Common myeloid progenitor, CD34-positive (primary cell): Measurements from ENCODE around the gene SRC.

ENCODE experiments used
- CTCF ChIA-PET: fragments of 350-600 bp; sonication (Branson Sonifier 250); formaldehyde crosslinking; loops from one replicate; lab custom pipeline; 2021; ENCODE audit warnings: antibody characterized with exemption; lab: Charles Lee
- POLR2A ChIA-PET: fragments of 350-600 bp; sonication (Branson Sonifier 250); formaldehyde crosslinking; loops from one replicate; lab custom pipeline; 2021; ENCODE audit warnings: antibody characterized with exemption; lab: Charles Lee
- DNase-seq, 3 donors: peaks; one replicate each; pipeline versions ENCODE4 v3.0.0 to v3.0.0-alpha.2; 2013
- H3K27ac ChIP-seq, 2 experiments: 1 replicate in 1 of 2; 2 replicates in 1 of 2; pipeline ENCODE4 v1.7.0; 2013; ENCODE audit warnings: inconsistent platforms in 2 of 2, low read length in 2 of 2, mild to moderate bottlenecking in 2 of 2, low read depth in 1 of 2, moderate library complexity in 1 of 2; ENCODE audit not compliant: severe bottlenecking in 2 of 2, insufficient read depth in 1 of 2, poor library complexity in 1 of 2
- H3K27me3 ChIP-seq, 5 experiments: replicated peaks in 2 of 5; 1 replicate in 3 of 5; 2 replicates in 2 of 5; pipeline versions ENCODE4 v1.6.1 to v1.7.0; 2013; ENCODE audit warnings: low read length in 4 of 5, mild to moderate bottlenecking in 2 of 5, moderate library complexity in 2 of 5, inconsistent platforms in 1 of 5; ENCODE audit not compliant: insufficient read depth in 5 of 5, control insufficient read depth in 4 of 5
- H3K36me3 ChIP-seq, 4 experiments: 1 replicate in 2 of 4; 2 replicates in 2 of 4; pipeline versions ENCODE4 v1.6.1 to v1.7.0; 2013; ENCODE audit warnings: low read length in 3 of 4, control low read depth in 1 of 4, mild to moderate bottlenecking in 1 of 4; ENCODE audit not compliant: control insufficient read depth in 4 of 4, insufficient read depth in 4 of 4
- H3K4me1 ChIP-seq, 4 experiments: 1 replicate in 3 of 4; 2 replicates in 1 of 4; pipeline versions ENCODE4 v1.6.1 to v1.7.1; 2013; ENCODE audit warnings: low read length in 3 of 4, mild to moderate bottlenecking in 3 of 4, control low read depth in 1 of 4, inconsistent platforms in 1 of 4, moderate library complexity in 1 of 4; ENCODE audit not compliant: control insufficient read depth in 4 of 4, insufficient read depth in 4 of 4; ENCODE audit errors: control extremely low read depth in 1 of 4
- H3K4me3 ChIP-seq, 7 experiments: 1 replicate in 4 of 7; 2 replicates in 3 of 7; pipeline versions ENCODE4 v1.5.1 to v1.7.0; 2013; ENCODE audit warnings: mild to moderate bottlenecking in 7 of 7, low read length in 6 of 7, moderate library complexity in 6 of 7, inconsistent platforms in 2 of 7, low read depth in 2 of 7, control low read depth in 1 of 7; ENCODE audit not compliant: insufficient read depth in 4 of 7, control insufficient read depth in 1 of 7; ENCODE audit errors: extremely low read depth in 1 of 7
- H3K9me3 ChIP-seq, 5 experiments: 1 replicate in 4 of 5; 2 replicates in 1 of 5; pipeline versions ENCODE4 v1.6.1 to v1.7.1; 2013; ENCODE audit warnings: low read length in 4 of 5, mild to moderate bottlenecking in 2 of 5, inconsistent platforms in 1 of 5, low read depth in 1 of 5, moderate library complexity in 1 of 5; ENCODE audit not compliant: control insufficient read depth in 4 of 5, insufficient read depth in 2 of 5; ENCODE audit errors: control extremely low read depth in 1 of 5
- WGBS: methylation state at CpG from one replicate; pipeline ENCODE4 v1.1.5; 2013; ENCODE audit not compliant: insufficient coverage; 5-methylcytosine and 5-hydroxymethylcytosine counted together

The SRC gene

GRCh38 chr20:37380864-37381579 lies 35.1 kb downstream of the SRC start:
- Histone ChIP-seq H3K4me3 (no peak overlapping the region), H3K4me1 (peaks cover 0 to 58% (median 48%) of the 10 kb centered on the region in 4 experiments), H3K9me3 (no peaks in the 10 kb centered on the region), H3K27me3 (no peaks in the 10 kb centered on the region), H3K36me3 (peaks cover 0 to 4% (median 2%) of the 10 kb centered on the region in 4 experiments), H3K27ac (no peak overlapping the region)
- POLR2A ChIA-PET: interaction anchor here (0.5 to 0.9 kb wide), 2 partner anchors 110 to 116 kb away, joined by 3 read pairs; no protein-coding TSS in a partner anchor
- CTCF ChIA-PET: interaction anchor here (1.2 to 1.4 kb wide), 3 partner anchors 16 to 152 kb away, joined by 3 to 4 read pairs (median 3); no protein-coding TSS in a partner anchor
- no peak for DNase-seq
- 88% methylated on average over 14 of the region's 16 CpGs for WGBS

- WGBS: 86% methylated on average over 8 of the region's 11 CpGs
- no peak overlapping the region for H3K4me3 ChIP-seq
- POLR2A ChIA-PET: interaction anchor here (0.9 kb wide), 1 partner anchor 111 kb away, joined by 3 read pairs; no protein-coding TSS in a partner anchor
- peaks cover 0 to 6% (median 3%) of the 10 kb centered on the region in 4 experiments for H3K36me3 ChIP-seq
- no peak for DNase-seq
- no peaks in the 10 kb centered on the region for H3K27me3 ChIP-seq
- H3K4me1 ChIP-seq: peaks cover 0 to 55% (median 46%) of the 10 kb centered on the region in 4 experiments
- CTCF ChIA-PET: interaction anchor here (1.0 to 1.6 kb wide), 3 partner anchors 17 to 101 kb away, joined by 3 to 5 read pairs (median 4); no protein-coding TSS in a partner anchor
- H3K27ac ChIP-seq: no peak overlapping the region
- no peaks in the 10 kb centered on the region for H3K9me3 ChIP-seq
Measured at GRCh38 chr20:37381621-37382471, 35.9 kb downstream of the SRC start.

DNA sequence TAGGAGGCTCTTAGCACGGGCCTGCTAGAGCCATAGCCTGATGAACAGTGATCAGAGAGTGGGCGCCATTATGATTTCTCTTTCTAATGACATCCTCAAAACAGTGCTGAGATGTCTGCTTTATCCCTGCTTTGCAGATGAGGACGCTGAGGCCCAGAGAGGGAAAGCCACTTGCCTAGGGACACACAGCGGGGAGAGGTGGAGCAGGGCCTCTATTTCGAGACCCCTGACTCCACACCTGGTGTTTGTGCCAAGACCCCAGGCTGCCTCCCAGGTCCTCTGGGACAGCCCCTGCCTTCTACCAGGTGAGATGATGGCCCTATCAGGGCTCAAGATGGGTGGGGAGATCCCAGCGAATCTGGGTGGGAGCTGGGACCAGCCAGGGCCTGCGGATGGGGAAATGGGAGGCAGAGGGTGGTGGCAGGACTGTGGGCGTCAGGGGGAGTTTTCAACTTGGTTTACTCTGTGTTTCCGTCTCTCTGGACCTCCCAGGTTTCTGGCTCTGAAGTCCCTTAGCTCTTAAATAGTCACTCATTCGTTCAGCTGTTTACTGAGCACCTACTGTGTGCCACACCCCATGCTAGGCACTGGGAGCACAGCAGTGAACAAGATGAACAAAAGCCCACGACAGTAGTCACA lies 36.7 kb downstream of the SRC start:
- POLR2A ChIA-PET: no interaction called here
- no peaks in the 10 kb centered on the region for H3K27me3 ChIP-seq
- no peak overlapping the region for H3K27ac ChIP-seq
- no peak for DNase-seq
- CTCF ChIA-PET: interaction anchor here (0.7 to 1.6 kb wide), 3 partner anchors 11 to 102 kb away, joined by 3 to 5 read pairs (median 3); no protein-coding TSS in a partner anchor
- peaks cover 2 to 11% (median 3%) of the 10 kb centered on the region in 4 experiments for H3K36me3 ChIP-seq
- WGBS: 87% methylated on average over 9 of the region's 11 CpGs
- no peaks in the 10 kb centered on the region for H3K9me3 ChIP-seq
- peaks cover 0 to 48% (median 38%) of the 10 kb centered on the region in 4 experiments for H3K4me1 ChIP-seq
- H3K4me3 ChIP-seq: no peak overlapping the region

GRCh38 chr20:37383229-37383989 lies 37.5 kb downstream of the SRC start:
- ChIA-PET CTCF (interaction anchor here (0.6 to 2.4 kb wide), 6 partner anchors 12 to 103 kb away, joined by 3 to 11 read pairs (median 3); partner anchors contain the start of gene MANBAL), POLR2A (no interaction called here)
- Histone ChIP-seq H3K27me3 (no peaks in the 10 kb centered on the region), H3K27ac (no peak overlapping the region), H3K4me1 (peaks cover 0 to 40% (median 33%) of the 10 kb centered on the region in 4 experiments), H3K9me3 (no peaks in the 10 kb centered on the region), H3K36me3 (peaks cover 2 to 14% (median 3%) of the 10 kb centered on the region in 4 experiments), H3K4me3 (peak overlapping the region in 2 of 7 experiments; percentile 53 to 59)
- WGBS: 90% methylated on average over 18 of the region's 25 CpGs
- no peak for DNase-seq

- DNase-seq: peak; percentile 58 to 74 (median 72)
- 10% methylated on average over 39 of the region's 42 CpGs for WGBS
- Histone ChIP-seq H3K9me3 (no peaks in the 10 kb centered on the region), H3K36me3 (peaks cover 2 to 14% (median 3%) of the 10 kb centered on the region in 4 experiments), H3K4me3 (peak overlapping the region in 4 of 7 experiments; percentile 34 to 66 (median 58)), H3K4me1 (peaks cover 0 to 29% (median 20%) of the 10 kb centered on the region in 4 experiments), H3K27ac (no peak overlapping the region), H3K27me3 (no peaks in the 10 kb centered on the region)
- ChIA-PET CTCF (interaction anchor here (0.6 to 2.4 kb wide), 23 partner anchors 8 to 189 kb away, joined by 3 to 14 read pairs (median 5); partner anchors contain the start of gene MANBAL), POLR2A (interaction anchor here (0.6 to 0.9 kb wide), 2 partner anchors 48 to 94 kb away, joined by 3 to 4 read pairs; no protein-coding TSS in a partner anchor)
Measured at GRCh38 chr20:37384683-37385174, 38.8 kb downstream of the SRC start.
